SU-DHL-6 (cell line): ENCODE data around the gene AUH.

Source experiments
- EZH2phosphoT487 ChIP-seq: fragments of 200-600 bp; sonication (generic), shearing (Covaris generic); conservative IDR thresholded peaks from 2 replicates; pipeline ENCODE4 v1.6.1; 2018; ENCODE audit warnings: mild to moderate bottlenecking, antibody characterized with exemption, low read length, moderate library complexity, mixed read lengths
- TF ChIP-seq, protein P1 (sequence below): fragments of 200-600 bp; sonication (generic); IDR thresholded peaks from one replicate; pipeline ENCODE4 v1.5.1; 2017; ENCODE audit warnings: antibody characterized with exemption, mild to moderate bottlenecking, low read length, moderate library complexity; ENCODE audit not compliant: insufficient read depth, poor library complexity, severe bottlenecking

DNA sequence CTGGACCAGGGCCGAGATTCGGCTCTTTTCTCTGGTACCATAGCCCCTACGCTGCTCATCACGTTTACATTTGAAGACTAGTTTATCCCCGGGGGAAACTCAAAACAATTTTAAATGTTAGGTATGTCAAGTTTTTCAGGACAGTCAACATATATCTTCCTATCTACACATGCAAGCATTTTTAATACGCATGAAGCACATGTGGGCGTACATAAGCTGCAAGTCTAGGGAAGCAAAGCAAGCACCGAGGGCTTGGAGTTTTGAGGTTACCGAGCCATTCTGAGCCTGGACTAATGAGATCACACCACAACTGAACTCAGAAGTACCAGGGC lies 154.4 kb downstream of the AUH start:
- TF ChIP-seq, protein P1, sequence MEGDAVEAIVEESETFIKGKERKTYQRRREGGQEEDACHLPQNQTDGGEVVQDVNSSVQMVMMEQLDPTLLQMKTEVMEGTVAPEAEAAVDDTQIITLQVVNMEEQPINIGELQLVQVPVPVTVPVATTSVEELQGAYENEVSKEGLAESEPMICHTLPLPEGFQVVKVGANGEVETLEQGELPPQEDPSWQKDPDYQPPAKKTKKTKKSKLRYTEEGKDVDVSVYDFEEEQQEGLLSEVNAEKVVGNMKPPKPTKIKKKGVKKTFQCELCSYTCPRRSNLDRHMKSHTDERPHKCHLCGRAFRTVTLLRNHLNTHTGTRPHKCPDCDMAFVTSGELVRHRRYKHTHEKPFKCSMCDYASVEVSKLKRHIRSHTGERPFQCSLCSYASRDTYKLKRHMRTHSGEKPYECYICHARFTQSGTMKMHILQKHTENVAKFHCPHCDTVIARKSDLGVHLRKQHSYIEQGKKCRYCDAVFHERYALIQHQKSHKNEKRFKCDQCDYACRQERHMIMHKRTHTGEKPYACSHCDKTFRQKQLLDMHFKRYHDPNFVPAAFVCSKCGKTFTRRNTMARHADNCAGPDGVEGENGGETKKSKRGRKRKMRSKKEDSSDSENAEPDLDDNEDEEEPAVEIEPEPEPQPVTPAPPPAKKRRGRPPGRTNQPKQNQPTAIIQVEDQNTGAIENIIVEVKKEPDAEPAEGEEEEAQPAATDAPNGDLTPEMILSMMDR: no peak
- no peak for TF ChIP-seq EZH2phosphoT487
